ENCODE measurements around the gene NRCAM.

DNA sequence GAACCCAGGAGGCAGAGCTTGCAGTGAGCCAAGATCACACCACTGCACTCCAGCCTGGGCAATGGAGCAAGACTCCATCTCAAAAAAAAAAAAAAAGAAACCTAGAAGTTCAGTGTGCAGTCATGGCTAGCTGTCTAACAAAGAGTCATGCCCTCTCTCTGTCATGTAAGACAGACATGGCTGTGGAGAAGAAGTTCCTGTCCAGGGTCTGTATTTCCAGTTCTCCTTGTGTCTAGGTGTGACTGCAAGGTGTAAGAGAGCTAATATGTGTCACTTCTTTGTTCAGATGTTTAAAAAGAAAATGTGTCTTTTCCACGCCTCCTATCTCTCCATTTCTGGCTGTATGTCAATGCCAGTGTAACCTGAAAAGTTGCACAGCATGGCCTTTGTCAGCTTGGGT lies 139.5 kb downstream of the NRCAM start:
- TF ChIP-seq ZNF394 (tag by site-specific recombination; IDR thresholded peaks at IDR 0.05; ENCODE audit: borderline replicate concordance): no peak
- TF ChIP-seq, protein P1, sequence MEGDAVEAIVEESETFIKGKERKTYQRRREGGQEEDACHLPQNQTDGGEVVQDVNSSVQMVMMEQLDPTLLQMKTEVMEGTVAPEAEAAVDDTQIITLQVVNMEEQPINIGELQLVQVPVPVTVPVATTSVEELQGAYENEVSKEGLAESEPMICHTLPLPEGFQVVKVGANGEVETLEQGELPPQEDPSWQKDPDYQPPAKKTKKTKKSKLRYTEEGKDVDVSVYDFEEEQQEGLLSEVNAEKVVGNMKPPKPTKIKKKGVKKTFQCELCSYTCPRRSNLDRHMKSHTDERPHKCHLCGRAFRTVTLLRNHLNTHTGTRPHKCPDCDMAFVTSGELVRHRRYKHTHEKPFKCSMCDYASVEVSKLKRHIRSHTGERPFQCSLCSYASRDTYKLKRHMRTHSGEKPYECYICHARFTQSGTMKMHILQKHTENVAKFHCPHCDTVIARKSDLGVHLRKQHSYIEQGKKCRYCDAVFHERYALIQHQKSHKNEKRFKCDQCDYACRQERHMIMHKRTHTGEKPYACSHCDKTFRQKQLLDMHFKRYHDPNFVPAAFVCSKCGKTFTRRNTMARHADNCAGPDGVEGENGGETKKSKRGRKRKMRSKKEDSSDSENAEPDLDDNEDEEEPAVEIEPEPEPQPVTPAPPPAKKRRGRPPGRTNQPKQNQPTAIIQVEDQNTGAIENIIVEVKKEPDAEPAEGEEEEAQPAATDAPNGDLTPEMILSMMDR (tag by site-specific recombination; IDR thresholded peaks at IDR 0.05): no peak
- no peak for TF ChIP-seq ZSCAN30 (tag by site-specific recombination; IDR thresholded peaks at IDR 0.05)
- TF ChIP-seq, protein P2, sequence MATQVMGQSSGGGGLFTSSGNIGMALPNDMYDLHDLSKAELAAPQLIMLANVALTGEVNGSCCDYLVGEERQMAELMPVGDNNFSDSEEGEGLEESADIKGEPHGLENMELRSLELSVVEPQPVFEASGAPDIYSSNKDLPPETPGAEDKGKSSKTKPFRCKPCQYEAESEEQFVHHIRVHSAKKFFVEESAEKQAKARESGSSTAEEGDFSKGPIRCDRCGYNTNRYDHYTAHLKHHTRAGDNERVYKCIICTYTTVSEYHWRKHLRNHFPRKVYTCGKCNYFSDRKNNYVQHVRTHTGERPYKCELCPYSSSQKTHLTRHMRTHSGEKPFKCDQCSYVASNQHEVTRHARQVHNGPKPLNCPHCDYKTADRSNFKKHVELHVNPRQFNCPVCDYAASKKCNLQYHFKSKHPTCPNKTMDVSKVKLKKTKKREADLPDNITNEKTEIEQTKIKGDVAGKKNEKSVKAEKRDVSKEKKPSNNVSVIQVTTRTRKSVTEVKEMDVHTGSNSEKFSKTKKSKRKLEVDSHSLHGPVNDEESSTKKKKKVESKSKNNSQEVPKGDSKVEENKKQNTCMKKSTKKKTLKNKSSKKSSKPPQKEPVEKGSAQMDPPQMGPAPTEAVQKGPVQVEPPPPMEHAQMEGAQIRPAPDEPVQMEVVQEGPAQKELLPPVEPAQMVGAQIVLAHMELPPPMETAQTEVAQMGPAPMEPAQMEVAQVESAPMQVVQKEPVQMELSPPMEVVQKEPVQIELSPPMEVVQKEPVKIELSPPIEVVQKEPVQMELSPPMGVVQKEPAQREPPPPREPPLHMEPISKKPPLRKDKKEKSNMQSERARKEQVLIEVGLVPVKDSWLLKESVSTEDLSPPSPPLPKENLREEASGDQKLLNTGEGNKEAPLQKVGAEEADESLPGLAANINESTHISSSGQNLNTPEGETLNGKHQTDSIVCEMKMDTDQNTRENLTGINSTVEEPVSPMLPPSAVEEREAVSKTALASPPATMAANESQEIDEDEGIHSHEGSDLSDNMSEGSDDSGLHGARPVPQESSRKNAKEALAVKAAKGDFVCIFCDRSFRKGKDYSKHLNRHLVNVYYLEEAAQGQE (tag by site-specific recombination; IDR thresholded peaks at IDR 0.05): no peak
- no peak for TF ChIP-seq ZNF24 (tag by site-specific recombination; IDR thresholded peaks at IDR 0.05)
- TF ChIP-seq ZNF558 (tag by site-specific recombination; IDR thresholded peaks at IDR 0.05): no peak
- TF ChIP-seq ZNF274 (IDR thresholded peaks at IDR 0.05; ENCODE audit: low read length): no peak
- no peak for TF ChIP-seq ZNF274 (tag by site-specific recombination; IDR thresholded peaks at IDR 0.05; ENCODE audit: borderline replicate concordance)
- no peak for TF ChIP-seq MYNN (tag by site-specific recombination; IDR thresholded peaks at IDR 0.05; ENCODE audit: borderline replicate concordance)
